Frontal cortex (tissue), 4 donors: ENCODE measurements around the gene ZFR. TPM values are rescaled to one million over a fixed set of nuclear protein-coding genes. Genes with fewer than 3 reads are reported as not detected.
"Not testable (repeated sequence)": the region's sequence is repeated elsewhere in the genome, so short reads cannot be mapped to it uniquely, and the experiment has no call there.

Experiments used
- DNase-seq, 2 donors: peaks; one replicate each; pipeline ENCODE4 v3.0.0; 2012; ENCODE audit warnings: low spot score in 2 of 2
- FAIRE-seq: peaks from 2 replicates; lab custom pipeline; 2012; peaks lifted over from hg19 to GRCh38; lab: Jason Lieb, UNC
- total RNA-seq: library from RNA; depleted of rRNA; stranded (reverse); fragments of >200 nt; gene quantifications from one replicate; pipeline ENCODE4 v1.2.3, GENCODE V29; 2014
- donor health status: control.
- donor health status: control.
- donor health status: control.

The ZFR gene
- total RNA-seq, 1 donor from 2014 or later = 144 TPM

DNA sequence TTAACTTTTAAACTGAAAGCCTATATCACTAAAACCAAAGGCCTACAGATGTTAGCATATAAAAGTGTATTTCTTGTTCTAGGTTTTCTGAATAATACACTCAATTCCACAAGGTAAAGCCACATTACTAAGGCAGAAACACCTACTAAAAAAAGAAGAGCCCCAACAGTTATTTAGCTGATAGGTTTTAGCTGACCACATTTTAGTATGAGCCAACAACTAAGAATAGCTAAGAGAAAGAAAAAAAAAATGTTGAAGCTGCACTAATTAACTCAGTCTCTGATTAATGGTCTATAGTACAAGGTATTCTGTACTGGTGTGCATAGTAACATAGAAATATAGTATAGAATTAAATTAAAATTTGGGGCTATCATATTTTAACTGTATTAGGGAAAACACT, 23.5 kb downstream of the ZFR start:
- DNase-seq (no peak), FAIRE-seq (no peak)

DNA sequence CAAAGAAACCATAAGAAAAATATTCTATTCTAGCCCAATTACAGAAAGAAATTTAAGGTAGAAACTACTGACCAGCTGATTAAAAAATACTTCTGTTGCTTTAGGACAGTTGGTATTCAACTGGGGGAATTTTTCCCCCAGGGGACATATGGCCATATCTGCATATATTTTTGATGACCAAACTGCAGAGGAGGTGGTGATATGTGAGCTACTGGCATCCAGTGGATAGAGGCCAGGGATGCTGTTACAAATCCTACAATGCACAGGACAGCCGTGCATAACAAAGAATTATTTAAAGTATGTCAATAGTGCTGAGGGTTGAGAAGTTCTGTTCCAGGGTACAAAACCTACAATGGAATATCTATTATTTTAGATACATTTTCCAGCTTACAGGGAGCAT, 24.0 kb downstream of the ZFR start:
- no peak for FAIRE-seq
- no peak for DNase-seq

DNA sequence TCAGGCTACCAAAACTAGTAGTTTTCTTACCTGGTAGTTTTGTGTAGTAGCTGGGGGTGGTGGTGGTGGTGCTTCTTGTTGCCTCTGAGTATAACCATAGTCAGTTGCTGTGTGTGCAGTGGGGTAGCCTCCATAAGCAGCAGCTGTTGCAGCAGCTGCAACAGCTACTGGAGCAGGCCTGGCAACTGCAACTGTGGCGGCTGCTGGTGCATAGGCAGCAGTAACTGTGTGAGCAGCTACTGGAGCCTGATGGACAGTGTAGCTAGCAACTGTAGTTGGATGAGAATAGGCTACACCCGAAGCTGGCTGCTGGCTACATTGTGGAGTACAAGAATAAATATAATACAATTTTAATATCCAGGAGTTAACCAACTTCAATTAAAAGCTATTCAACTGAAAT, 24.7 kb downstream of the ZFR start:
- no peak for FAIRE-seq
- peak in 1 of 2 donors; percentile 34 for DNase-seq

DNA sequence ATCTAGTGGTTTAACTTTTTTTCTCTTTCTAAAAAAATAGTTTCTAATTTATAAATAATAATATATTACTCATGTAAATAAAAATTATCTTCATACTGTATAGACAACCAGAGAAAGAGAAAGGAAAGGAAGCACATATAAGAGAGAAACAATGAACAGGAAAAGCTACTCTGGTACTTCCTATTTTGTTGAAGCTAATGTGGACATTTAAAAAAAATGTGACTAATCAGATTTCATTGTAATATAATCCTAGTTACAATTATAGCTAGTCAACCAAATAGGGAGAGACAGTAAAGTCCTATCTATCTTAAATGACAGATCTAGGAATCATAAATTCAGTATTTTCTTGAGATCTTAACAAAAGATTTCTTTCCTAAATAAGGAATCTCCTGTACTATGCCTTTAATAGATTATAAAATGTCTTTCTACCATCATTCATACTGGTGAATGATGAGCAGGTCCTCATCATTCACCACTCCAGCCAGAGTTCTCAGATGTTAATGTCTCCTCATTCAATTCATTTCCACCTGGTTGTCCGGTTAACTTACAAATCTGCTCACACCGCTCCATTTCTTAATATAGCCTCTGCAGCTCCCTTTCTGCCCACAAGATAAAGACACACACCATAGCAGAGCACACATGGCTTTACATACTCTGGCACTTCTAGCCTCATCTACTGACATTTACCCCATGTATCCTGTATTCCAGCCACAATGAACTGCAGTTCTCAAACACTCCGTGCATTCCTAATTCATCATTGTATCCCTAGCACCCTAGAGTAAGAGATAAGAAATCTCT, 30.9 kb downstream of the ZFR start:
- DNase-seq (no peak), FAIRE-seq (no peak)

DNA sequence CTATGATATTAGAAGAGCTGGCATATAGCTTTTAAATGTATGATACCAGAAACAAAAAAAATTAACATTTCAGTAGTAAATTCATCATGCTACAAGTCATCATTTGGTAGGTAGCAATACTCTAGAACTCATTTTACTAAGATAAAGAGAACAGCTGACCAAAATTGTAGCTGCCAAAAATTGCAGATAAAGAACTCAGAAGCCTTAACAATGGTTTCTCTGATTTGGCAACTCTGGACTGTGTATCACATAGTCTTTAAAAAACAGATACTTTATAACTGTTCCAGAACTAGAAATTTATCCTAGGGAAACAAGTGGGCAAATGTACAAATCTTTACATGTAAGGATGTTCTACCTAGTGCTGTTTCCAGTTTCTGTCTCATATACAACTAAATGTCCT, 33.9 kb downstream of the ZFR start:
- FAIRE-seq (no peak), DNase-seq (no peak)

DNA sequence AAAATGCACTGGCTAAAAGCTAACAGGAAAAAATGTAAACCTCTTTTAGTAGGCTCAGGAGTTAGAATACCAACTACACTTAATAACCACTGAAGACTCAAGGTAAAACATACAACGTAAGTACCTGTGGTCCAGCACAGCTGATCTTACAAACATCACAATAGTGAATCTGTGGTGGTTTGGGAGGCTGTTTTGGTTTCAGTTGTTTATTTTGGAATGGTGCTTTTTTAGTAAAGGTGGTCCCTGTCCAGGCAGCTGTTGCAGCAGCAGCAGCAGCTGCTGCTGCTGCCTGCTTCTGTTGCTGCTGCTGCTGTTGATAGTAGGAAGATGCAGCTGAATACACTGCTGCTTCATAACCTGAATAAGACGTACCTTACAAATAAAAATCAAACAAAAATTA, 37.9 kb downstream of the ZFR start:
- DNase-seq (no peak), FAIRE-seq (no peak)

DNA sequence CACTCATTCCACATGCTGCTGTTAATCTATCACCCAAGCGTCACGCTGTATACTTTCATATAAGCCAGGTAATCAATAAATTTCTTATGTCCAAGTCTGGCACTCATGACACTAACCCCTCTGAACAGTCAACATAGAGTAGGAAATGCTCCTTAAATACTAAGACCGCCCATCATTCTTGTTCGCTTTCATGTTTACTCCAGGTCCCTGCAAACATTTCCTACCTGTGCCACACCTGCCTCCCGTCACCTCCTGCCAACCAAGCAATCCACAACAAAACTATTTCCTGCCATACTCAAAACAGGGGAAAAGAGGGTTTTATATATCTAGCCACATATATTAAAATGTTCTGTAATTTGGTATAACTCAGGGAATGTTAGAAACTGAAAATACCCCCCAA, 39.0 kb downstream of the ZFR start:
- FAIRE-seq (no peak), DNase-seq (no peak)

DNA sequence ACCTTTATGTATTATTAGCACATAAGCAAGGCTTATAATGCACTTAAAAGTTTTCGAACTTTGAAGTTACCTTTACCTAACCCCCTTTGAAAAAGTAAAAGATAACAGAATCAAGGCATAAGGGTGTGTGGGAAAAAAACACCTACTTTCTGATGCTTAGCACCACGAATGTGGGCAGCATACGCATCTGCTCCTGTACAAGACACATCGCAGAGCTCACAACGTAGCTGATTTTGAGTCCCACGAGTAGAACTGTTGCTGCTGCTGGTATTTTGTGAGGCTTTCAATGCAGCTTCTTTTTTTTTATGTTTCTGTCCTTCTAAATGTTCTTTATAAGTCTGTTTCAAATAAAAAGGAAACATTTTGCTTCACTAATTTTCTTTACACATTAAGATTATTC, 40.8 kb downstream of the ZFR start:
- FAIRE-seq = no peak
- DNase-seq = no peak

DNA sequence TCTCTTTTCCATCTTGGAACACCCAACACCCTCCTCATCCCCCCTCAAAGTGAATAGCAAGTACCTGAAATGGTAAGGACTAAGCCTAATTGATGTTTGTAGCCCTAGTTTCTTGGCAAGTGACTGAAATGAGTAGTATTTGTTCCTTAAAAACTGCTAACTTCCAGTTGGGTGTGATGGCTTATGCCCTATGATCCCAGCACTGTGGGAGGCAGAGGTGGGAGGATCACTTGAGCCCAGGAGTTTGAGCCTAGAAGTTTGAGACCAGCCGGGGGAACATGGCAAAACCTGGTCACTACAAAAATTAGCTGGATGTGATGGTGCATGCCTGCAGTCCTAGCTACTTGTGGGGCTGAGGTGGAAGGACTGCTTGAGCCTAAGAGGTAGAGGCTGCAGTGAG, 44.1 kb downstream of the ZFR start:
- no peak for FAIRE-seq

DNA sequence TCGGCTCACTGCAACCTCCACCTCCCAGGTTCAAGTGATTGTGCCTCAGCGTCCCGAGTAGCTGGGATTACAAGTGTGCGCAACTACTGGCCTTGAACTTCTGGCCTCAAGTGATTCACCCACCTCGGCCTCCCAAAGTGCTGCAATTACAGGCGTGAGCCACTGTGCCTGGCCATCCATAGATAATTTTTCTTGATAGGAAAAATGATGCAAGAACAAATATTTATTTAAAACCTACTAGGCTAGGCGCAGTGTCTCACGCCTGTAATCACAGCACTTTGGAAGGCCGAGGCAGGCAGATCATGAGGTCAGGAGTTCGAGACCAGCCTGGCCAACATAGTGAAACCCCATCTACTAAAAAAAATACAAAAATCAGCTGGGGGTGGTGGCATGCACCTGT, 45.8 kb downstream of the ZFR start:
- not testable (repeated sequence) for DNase-seq, FAIRE-seq

More for the DNA sequence above, 44.1 kb downstream of the ZFR start:
- no peak for DNase-seq

DNA sequence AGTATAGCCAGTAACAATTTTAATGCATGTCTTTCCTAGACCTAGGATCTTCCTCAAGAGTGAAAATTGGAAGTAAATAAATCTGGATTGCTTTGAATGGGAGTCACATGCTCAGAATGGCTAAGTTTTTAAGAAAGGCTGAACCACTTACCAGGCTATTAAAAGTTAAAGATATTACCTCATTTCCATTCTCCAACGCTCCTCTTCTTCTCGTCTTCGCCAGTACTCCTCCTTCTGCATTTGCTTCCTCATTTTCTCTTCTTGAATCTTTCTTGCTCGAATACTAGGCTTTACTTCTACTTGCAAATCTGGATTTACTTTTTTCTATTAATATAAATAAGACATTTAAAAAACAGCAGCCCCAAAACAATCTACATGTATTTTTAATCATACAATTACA, 49.6 kb downstream of the ZFR start:
- FAIRE-seq (no peak), DNase-seq (no peak)

DNA sequence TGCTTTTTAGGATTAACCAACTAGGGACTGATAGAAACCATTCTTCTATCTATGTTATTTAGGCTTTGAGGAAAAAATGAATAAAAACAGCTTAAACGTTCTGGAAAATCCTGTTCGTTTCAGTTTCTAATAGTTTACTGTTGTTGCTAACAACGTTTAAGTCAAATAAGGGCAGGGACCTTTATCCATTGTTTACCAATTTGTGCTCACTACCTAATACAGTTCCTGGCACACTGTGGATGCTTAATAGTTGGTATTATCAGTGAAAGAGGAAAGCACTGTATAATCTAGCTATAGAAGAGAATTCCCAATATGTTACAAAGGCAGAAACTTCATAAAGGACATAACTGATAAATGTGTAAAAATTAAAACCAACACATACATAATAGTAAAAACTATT, 52.5 kb downstream of the ZFR start:
- FAIRE-seq = no peak
- no peak for DNase-seq

DNA sequence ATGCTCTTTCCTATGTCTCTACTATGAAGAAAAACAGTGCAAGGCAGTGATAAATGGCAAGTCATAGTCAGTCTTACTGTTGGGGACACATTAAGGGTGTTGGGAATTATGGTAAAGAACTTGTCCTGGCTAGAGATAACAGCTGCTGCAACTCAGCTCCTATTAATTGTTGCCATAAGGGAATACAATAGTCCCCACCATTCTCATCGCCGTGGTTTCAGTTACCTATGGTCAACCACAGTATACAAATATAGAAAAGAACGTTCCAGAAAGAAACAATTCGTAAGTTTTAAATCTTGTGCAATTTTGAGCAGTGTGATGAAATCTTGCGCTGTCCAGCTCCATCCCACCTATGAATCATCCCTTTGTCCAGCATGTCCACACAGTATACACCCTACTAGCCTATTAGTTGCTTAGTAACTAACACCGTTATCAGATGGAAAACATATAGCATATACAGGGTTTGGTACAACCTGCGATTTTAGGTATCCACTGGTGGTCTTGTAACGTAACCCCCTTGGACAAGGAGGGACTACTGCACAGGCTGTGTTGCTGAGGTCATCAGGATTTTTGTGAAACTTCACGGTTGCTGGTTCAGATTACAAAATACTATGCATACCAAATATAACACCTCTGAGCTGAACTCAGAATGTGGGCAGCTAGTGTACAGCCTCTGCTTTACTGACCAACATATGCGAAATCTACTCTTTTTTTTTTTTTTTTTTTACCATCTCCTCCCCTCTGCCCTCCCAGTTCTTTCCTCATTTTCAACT, 53.5 kb downstream of the ZFR start:
- DNase-seq (no peak), FAIRE-seq (no peak)

DNA sequence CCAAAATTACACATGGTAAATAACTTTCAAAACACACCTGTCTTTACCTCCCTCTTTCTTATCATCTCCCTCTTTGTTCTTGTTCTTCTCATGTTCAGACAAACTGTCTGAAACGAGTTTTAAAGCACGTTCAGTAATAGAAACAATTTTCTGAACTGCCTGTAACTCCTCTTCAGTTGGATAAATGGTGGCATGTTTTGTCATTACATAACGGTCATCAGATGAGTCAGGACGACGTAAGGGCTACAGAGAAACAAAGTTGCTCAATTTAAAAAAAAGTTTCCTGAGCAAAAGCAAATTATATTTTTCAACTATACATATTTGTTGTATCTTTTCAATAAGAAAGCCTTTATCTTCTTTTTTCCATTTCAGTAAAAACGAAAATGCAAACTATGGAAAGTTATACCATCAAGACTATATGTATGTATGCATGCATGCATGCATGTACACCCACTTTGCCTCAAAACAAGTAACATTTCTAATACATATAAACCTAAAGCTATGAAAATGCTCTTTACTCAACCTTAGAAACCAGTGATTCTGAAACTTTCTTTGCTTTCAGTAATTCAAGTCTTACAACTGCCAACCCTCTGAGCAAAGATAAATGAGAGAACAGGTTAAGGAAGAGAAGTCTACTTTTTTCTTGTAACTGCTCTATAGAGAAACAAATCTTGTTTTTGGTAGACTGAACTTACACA, 56.0 kb downstream of the ZFR start:
- DNase-seq = no peak
- no peak for FAIRE-seq

DNA sequence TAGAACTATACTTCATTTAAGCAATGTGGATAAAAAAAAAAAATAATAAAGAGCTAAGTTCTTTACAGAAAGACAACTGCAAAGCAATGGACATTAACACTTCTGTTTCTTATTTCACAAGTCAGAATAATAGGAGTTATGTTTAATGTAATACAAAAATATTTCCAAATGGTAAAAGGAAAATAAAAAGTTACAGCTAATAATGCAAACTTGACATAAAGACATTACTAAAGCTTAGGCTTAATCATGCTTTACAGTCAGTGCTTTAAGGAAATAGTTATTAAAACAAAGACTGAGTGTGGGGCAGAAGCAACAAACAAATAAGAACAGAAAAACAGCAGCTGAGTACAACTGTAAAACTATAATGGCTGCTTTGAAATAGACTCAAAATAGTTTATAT, 56.7 kb downstream of the ZFR start:
- DNase-seq (no peak), FAIRE-seq (no peak)

DNA sequence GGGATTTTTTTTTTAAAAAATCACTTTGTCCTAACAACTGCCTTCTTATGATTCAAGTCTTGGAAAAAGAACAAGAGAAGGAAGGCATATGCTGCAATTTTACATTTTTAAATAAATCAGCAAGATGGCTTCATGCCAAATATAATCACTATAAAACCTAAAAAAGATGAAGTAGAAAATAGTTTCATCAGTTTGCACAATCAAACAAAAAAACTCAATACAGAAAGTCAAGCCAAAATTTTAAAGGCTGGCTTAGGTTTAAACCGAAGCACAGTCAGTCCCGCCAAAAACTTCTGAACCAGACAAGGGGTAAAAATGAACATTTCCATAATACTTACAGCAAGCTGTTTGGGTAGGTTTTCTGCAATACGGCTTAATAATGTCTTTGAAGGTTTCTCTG, 57.3 kb downstream of the ZFR start:
- DNase-seq (no peak), FAIRE-seq (no peak)

DNA sequence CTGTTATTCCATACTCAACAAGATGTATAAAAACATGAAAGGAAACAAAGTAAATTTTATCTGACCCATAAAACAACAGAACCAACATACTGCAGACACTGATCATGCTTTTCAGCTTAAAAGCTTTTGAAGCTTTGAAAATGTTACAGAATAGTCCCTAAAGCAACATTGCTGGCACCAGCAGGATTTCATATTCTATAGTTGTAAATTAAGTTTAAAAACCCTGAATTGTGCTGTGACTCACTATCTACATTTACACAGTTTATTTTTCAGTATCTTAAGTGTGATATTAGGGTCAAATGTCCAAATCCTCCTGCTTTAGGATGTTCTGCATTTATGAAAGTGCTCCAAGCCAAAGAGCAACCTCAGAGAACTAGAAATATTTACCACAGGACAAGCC, 59.9 kb downstream of the ZFR start:
- FAIRE-seq = no peak
- no peak for DNase-seq

DNA sequence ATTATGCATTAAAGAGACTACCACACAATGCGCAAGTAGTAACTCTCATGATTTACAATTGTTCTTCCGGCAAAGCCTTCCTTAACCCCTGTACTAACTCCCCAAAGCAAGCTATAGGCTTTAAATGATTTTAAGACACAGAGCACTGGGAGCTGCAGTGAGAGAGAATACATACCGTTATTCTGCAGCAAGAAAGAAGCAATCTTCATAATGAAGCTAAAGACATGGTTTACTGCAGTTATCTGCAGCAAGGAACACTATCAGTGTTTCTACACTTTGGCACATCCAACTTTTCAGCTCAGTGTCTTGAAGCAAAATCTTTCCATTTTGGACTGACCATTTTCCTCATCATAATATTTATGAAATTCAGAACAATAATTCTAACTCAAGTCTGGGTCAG, 61.0 kb downstream of the ZFR start:
- no peak for DNase-seq
- no peak for FAIRE-seq

DNA sequence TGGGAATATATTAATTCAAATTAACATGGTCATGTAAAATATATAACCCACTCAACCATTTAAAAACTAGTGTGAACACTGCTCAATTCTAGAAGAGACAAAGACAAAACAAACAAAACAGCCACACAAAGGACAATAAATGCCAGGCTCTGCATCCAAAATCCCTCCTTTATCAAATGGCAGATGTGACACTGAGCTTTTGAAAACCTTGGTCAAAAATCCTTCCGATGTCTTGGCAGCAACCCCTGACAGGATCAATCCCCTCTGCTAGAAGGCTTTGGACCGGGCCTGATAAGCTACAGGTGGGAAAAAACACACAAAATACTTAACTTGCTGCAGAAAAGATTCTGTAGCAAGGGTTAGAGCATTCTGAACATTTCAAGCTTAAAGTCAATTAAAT, 61.5 kb downstream of the ZFR start:
- DNase-seq (no peak), FAIRE-seq (no peak)

DNA sequence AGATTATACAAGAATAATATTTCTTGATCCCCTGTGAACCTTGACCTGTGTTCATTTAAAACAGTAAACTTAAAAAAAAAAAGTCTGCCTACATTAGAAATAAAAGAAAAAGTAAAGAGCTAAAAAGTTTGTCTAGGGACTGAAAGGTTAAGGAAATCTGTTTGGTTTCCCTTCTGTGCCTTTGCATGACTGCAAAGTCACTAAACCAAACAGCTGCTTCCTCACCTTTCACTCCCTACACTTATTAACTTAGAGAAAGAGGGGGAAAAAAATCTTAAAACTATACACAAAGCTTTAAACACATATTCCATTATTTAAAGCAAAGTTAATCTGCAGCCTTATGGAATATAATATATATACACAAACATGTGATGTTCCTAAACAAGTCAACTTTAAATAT, 65.1 kb downstream of the ZFR start:
- FAIRE-seq (peak; percentile 21), DNase-seq (no peak)

DNA sequence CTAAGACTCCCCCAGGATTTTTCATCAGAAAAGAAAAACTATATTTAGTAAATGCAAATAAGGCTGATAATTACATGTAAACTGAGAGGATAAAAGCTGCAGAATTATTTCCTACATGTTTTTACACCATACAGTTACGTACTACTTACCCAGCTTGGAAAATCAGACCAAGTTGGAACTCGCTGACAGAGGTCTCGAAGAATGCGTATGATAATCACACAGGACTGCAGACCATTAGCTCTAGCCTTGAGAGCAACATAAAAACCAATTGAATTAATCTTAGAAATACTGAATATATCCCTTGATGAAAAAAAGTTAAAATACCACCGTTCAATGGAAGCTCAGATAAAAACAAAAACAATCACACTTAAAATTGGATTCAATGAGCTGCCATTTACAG, 65.6 kb downstream of the ZFR start:
- DNase-seq (no peak), FAIRE-seq (no peak)
